ENCODE data around the gene KLHL3.

- TF ChIP-seq EZH2 (IDR thresholded peaks at IDR 0.05; ENCODE audit: low read length, unreplicated experiment) (no peak), CTCF (conservative IDR thresholded peaks at IDR 0.05; ENCODE audit: low read depth, low read length) (no peak), EZH2phosphoT487 (IDR thresholded peaks at IDR 0.05; ENCODE audit: borderline replicate concordance, low read length) (no peak)
Observed at GRCh38 chr5:137754961-137755762, 19.3 kb upstream of the KLHL3 start.

All from PC-3 (cell line).